GM23338 (cell line): ENCODE measurements around the gene PIMREG. TPM values are rescaled to one million over a fixed set of nuclear protein-coding genes. Genes with fewer than 3 reads are reported as not detected.

Experiments
- ATAC-seq: fragments of 200-7000 bp; cut with Tn5 transposase; 3 replicates; pipeline ENCODE4 v1.9.1; 2020
- DNase-seq: peaks from one replicate; pipeline ENCODE4 v3.0.0-alpha.2; 2015; ENCODE audit warnings: low spot score
- H2AFZ ChIP-seq: fragments of 200-600 bp; sonication (generic); 2 replicates; pipeline ENCODE4 v1.8.0; 2016; ENCODE audit warnings: antibody characterized with exemption, mild to moderate bottlenecking, moderate library complexity
- H3F3A ChIP-seq: fragments of 200-600 bp; sonication (generic); replicated peaks from 2 replicates; pipeline ENCODE4 v1.8.0; 2017; ENCODE audit warnings: antibody characterized with exemption, mixed run types, low read depth
- H3K27ac ChIP-seq: fragments of 200-600 bp; sonication (generic); 2 replicates; pipeline ENCODE4 v1.6.1; 2016; ENCODE audit warnings: low read depth
- H3K27me3 ChIP-seq: fragments of 200-600 bp; sonication (generic); 2 replicates; pipeline ENCODE4 v1.8.0; 2016; ENCODE audit warnings: mild to moderate bottlenecking, mixed run types, moderate library complexity; ENCODE audit not compliant: insufficient read depth
- H3K36me3 ChIP-seq: fragments of 200-600 bp; sonication (generic); 2 replicates; pipeline ENCODE4 v1.8.0; 2016; ENCODE audit warnings: mild to moderate bottlenecking; ENCODE audit not compliant: insufficient read depth
- H3K4me1 ChIP-seq: fragments of 200-600 bp; sonication (generic); 2 replicates; pipeline ENCODE4 v1.8.0; 2016; ENCODE audit warnings: mild to moderate bottlenecking, moderate library complexity; ENCODE audit not compliant: insufficient read depth
- H3K4me2 ChIP-seq: fragments of 200-600 bp; sonication (generic); 2 replicates; pipeline ENCODE4 v1.7.1; 2017; ENCODE audit warnings: mixed run types
- H3K4me3 ChIP-seq: fragments of 200-600 bp; sonication (generic); 2 replicates; pipeline ENCODE4 v1.6.1; 2016; ENCODE audit warnings: mixed run types
- H3K79me2 ChIP-seq: fragments of 200-600 bp; sonication (generic); replicated peaks from 2 replicates; pipeline ENCODE4 v1.8.0; 2017; ENCODE audit warnings: mild to moderate bottlenecking; ENCODE audit not compliant: insufficient read depth
- H3K9me2 ChIP-seq: fragments of 200-600 bp; sonication (generic); 2 replicates; pipeline ENCODE4 v1.8.0; 2017; ENCODE audit not compliant: insufficient read depth
- H4K20me1 ChIP-seq: fragments of 200-600 bp; sonication (generic); replicated peaks from 2 replicates; pipeline ENCODE4 v1.8.0; 2017; ENCODE audit warnings: mild to moderate bottlenecking; ENCODE audit not compliant: insufficient read depth
- H3K27ac Mint-ChIP-seq: 2 replicates; pipeline ENCODE4 v1.8.0; 2020; ENCODE audit warnings: inconsistent platforms, mild to moderate bottlenecking, moderate library complexity, mixed read lengths
- H3K27me3 Mint-ChIP-seq: 3 replicates; pipeline ENCODE4 v1.8.0; 2022; ENCODE audit warnings: low read depth, mild to moderate bottlenecking, moderate library complexity, mixed read lengths, inconsistent platforms; ENCODE audit not compliant: insufficient read depth, poor library complexity
- H3K36me3 Mint-ChIP-seq: 3 replicates; pipeline ENCODE4 v1.8.0; 2021; ENCODE audit warnings: low read depth, mild to moderate bottlenecking, inconsistent platforms, moderate library complexity, mixed read lengths
- H3K4me1 Mint-ChIP-seq: 3 replicates; pipeline ENCODE4 v1.8.0; 2020; ENCODE audit warnings: mild to moderate bottlenecking, inconsistent platforms, mixed read lengths
- H3K4me3 Mint-ChIP-seq: 3 replicates; pipeline ENCODE4 v1.8.0; 2021; ENCODE audit warnings: moderate library complexity, mild to moderate bottlenecking, inconsistent platforms, mixed read lengths
- H3K9me3 Mint-ChIP-seq: 3 replicates; pipeline ENCODE4 v1.8.0; 2020; ENCODE audit warnings: moderate library complexity, mild to moderate bottlenecking, inconsistent platforms, mixed read lengths
- CREB1 ChIP-seq: fragments of 250-450 bp; sonication (Bioruptor Pico); IDR thresholded peaks from 2 replicates; pipeline ENCODE4 v1.5.0; 2020; ENCODE audit warnings: low read depth, mild to moderate bottlenecking, moderate library complexity
- CTCF ChIP-seq, 2 experiments: fragments of 200-600 bp in 1 of 2; sonication (generic) in 1 of 2; conservative IDR thresholded peaks; 2 replicates each; pipeline versions ENCODE4 v1.5.1 to v1.6.1; 2016 to 2017; ENCODE audit warnings: antibody characterized with exemption in 2 of 2, low read depth in 2 of 2, mild to moderate bottlenecking in 2 of 2, moderate library complexity in 1 of 2
- ETS1 ChIP-seq: IDR thresholded peaks from 2 replicates; pipeline ENCODE4 v1.6.1; 2016; ENCODE audit warnings: antibody characterized with exemption
- EZH2 ChIP-seq: fragments of 200-600 bp; sonication (generic); IDR thresholded peaks from one replicate; pipeline ENCODE4 v1.8.0; 2017; ENCODE audit warnings: antibody characterized with exemption, mild to moderate bottlenecking, low read depth; ENCODE audit not compliant: unreplicated experiment
- EZH2phosphoT487 ChIP-seq: fragments of 200-600 bp; sonication (generic); IDR thresholded peaks from one replicate; pipeline ENCODE4 v1.8.1; 2018; ENCODE audit warnings: antibody characterized with exemption; ENCODE audit not compliant: unreplicated experiment
- JUNB ChIP-seq: IDR thresholded peaks from one replicate; pipeline ENCODE4 v1.6.1; 2016; ENCODE audit warnings: antibody characterized with exemption; ENCODE audit not compliant: unreplicated experiment
- NANOG ChIP-seq: IDR thresholded peaks from 2 replicates; pipeline ENCODE4 v1.6.1; 2016; ENCODE audit warnings: antibody characterized with exemption, borderline replicate concordance
- POLR2AphosphoS5 ChIP-seq: IDR thresholded peaks from 2 replicates; pipeline ENCODE4 v1.6.1; 2016; ENCODE audit warnings: antibody characterized with exemption, low read depth
- REST ChIP-seq: IDR thresholded peaks from one replicate; pipeline ENCODE4 v1.6.1; 2018; ENCODE audit warnings: antibody characterized with exemption; ENCODE audit not compliant: unreplicated experiment
- STAT1 ChIP-seq: IDR thresholded peaks from one replicate; pipeline ENCODE4 v1.6.1; 2016; ENCODE audit warnings: antibody characterized with exemption; ENCODE audit not compliant: unreplicated experiment
- ZNF114 ChIP-seq: fragments of 250-450 bp; sonication (Bioruptor Pico); IDR thresholded peaks from 2 replicates; pipeline ENCODE4 v1.5.0; 2020; ENCODE audit warnings: mild to moderate bottlenecking, moderate library complexity
- ZNF331 ChIP-seq: fragments of 250-450 bp; sonication (Bioruptor Pico); IDR thresholded peaks from 2 replicates; pipeline ENCODE4 v1.5.0; 2020; ENCODE audit warnings: low read depth, mild to moderate bottlenecking, moderate library complexity
- ZNF462 ChIP-seq: fragments of 250-450 bp; sonication (Bioruptor Pico); IDR thresholded peaks from 2 replicates; pipeline ENCODE4 v1.5.0; 2020; ENCODE audit warnings: mild to moderate bottlenecking, moderate library complexity
- polyA plus RNA-seq: library from polyadenylated mRNA; unstranded; fragments of >200 nt; fragmentation: Nextera tagmentation; extraction: Ambion mirVana; gene quantifications from 2 replicates; pipeline ENCODE4 v1.2.1, GENCODE V29; 2016
- total RNA-seq: library from RNA; depleted of rRNA; stranded (reverse); fragments of >200 nt; shearing (Covaris generic); gene quantifications from 2 replicates; pipeline ENCODE4 v1.2.3, GENCODE V29; 2014

Gene PIMREG
- total and polyA plus RNA-seq, 2 experiments from 2014 or later = 87.8 to 144 TPM

GRCh38 chr17:6474376-6474775, 30.1 kb downstream of the PIMREG start:
- no peak for ATAC-seq
- no peak for TF ChIP-seq POLR2AphosphoS5
- TF ChIP-seq STAT1 = no peak
- TF ChIP-seq JUNB = no peak
- no peak for TF ChIP-seq ZNF114 (CRISPR knock-in tag)
- no peak for TF ChIP-seq ZNF331 (CRISPR knock-in tag)
- TF ChIP-seq CTCF (conservative IDR thresholded peaks at IDR 0.05; ENCODE audit: low read depth in 2 of 2) = no peak
- no peak for TF ChIP-seq NANOG
- TF ChIP-seq REST = no peak
- no peak for TF ChIP-seq ZNF462 (CRISPR knock-in tag)
- no peak for TF ChIP-seq EZH2
- TF ChIP-seq EZH2phosphoT487 = no peak
- no peak for TF ChIP-seq ETS1
- TF ChIP-seq CREB1 = no peak
- H3K4me3 Mint-ChIP-seq = no peak overlapping the region

More at GRCh38 chr17:6474376-6474775, 30.1 kb downstream of the PIMREG start:
- Histone ChIP-seq H2AFZ (no peak overlapping the region), H3K4me3 (no peak overlapping the region), H3K4me2 (no peak overlapping the region), H3K79me2 (no peaks in the 10 kb centered on the region), H3K9me2 (no peaks in the 10 kb centered on the region), H3F3A (no peaks in the 10 kb centered on the region), H3K36me3 (no peaks in the 10 kb centered on the region), H4K20me1 (no peaks in the 10 kb centered on the region), H3K27ac (no peak overlapping the region), H3K27me3 (no peaks in the 10 kb centered on the region), H3K4me1 (no peaks in the 10 kb centered on the region)
- Mint-ChIP-seq H3K9me3 (no peaks in the 10 kb centered on the region; the same call in 2 of the 3 replicates), H3K27me3 (peaks cover 13% of the 10 kb centered on the region), H3K4me1 (peaks cover 28% of the 10 kb centered on the region), H3K36me3 (no peaks in the 10 kb centered on the region), H3K27ac (no peak overlapping the region)
- no peak for DNase-seq
